GM12872 (cell line): ENCODE measurements around the gene PHC1.

ENCODE experiments used
- TF ChIP-seq, protein P1 (sequence below): IDR thresholded peaks from 3 replicates; pipeline ENCODE4 v1.5.1; 2011; ENCODE audit warnings: low read depth, mild to moderate bottlenecking, low read length, moderate library complexity; ENCODE audit not compliant: insufficient read depth

The PHC1 gene

GRCh38 chr12:8985213-8985754 is 71.0 kb downstream of the PHC1 start:
- TF ChIP-seq, protein P1, sequence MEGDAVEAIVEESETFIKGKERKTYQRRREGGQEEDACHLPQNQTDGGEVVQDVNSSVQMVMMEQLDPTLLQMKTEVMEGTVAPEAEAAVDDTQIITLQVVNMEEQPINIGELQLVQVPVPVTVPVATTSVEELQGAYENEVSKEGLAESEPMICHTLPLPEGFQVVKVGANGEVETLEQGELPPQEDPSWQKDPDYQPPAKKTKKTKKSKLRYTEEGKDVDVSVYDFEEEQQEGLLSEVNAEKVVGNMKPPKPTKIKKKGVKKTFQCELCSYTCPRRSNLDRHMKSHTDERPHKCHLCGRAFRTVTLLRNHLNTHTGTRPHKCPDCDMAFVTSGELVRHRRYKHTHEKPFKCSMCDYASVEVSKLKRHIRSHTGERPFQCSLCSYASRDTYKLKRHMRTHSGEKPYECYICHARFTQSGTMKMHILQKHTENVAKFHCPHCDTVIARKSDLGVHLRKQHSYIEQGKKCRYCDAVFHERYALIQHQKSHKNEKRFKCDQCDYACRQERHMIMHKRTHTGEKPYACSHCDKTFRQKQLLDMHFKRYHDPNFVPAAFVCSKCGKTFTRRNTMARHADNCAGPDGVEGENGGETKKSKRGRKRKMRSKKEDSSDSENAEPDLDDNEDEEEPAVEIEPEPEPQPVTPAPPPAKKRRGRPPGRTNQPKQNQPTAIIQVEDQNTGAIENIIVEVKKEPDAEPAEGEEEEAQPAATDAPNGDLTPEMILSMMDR: no peak

DNA sequence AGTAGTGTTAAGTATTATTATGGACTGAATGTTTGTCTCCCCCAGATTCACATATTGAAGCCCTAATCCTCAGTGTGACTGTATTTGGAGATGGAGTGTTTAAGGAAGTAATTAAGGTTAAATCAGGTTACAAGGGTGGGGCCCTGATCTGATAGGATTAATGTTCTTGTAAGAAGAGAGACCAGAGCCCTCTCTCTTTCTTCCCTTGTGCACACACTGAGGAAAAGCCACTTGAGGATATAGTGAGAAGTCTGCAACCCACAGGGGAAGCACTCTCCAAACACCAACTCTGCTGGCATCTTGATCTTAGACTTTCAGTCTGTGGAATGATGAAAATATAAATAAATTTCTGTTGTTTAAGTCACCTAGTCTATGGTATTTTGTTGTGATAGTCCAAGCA is 72.9 kb downstream of the PHC1 start:
- TF ChIP-seq, protein P1: no peak

DNA sequence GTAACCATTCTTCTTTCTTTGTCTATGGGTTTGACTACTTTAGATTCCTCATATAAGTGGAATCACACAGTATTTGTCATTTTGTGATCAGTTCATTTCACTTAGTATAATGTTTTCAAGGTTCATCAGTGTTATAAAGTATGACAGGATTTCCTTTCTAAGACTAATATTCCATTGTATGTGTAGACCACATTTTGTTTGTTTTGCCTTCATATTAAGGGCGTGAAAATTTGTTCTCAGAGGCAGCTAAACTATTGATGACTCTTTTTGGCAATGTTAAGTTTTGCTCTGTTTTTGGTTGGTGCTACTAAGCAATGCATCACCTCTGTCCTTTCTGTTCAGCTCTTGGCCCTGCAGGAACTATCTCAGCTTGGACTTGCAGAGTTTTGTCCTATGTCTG is 73.4 kb downstream of the PHC1 start:
- TF ChIP-seq, protein P1: no peak

GRCh38 chr12:8989413-8989812 is 75.1 kb downstream of the PHC1 start, which contains the start of gene KLRG1:
Gene KLRG1, plus strand, starts transcription at chr12:8989546. Its CDS starts 90 bp downstream, at chr12:8989636.
- TF ChIP-seq, protein P1: no peak
